ENCODE data around the gene ITGBL1.

ITGBL1 gene

GRCh38 chr13:101749584-101749983, 297.1 kb downstream of the ITGBL1 start:
- DNase-seq (ENCODE audit: low read depth): no peak
- TF ChIP-seq, protein P1, sequence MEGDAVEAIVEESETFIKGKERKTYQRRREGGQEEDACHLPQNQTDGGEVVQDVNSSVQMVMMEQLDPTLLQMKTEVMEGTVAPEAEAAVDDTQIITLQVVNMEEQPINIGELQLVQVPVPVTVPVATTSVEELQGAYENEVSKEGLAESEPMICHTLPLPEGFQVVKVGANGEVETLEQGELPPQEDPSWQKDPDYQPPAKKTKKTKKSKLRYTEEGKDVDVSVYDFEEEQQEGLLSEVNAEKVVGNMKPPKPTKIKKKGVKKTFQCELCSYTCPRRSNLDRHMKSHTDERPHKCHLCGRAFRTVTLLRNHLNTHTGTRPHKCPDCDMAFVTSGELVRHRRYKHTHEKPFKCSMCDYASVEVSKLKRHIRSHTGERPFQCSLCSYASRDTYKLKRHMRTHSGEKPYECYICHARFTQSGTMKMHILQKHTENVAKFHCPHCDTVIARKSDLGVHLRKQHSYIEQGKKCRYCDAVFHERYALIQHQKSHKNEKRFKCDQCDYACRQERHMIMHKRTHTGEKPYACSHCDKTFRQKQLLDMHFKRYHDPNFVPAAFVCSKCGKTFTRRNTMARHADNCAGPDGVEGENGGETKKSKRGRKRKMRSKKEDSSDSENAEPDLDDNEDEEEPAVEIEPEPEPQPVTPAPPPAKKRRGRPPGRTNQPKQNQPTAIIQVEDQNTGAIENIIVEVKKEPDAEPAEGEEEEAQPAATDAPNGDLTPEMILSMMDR (IDR thresholded peaks at IDR 0.05; ENCODE audit: low read depth, low read length): no peak
- TF ChIP-seq MYC (IDR thresholded peaks at IDR 0.05; ENCODE audit: low read depth, low read length): no peak
- TF ChIP-seq POLR2A (IDR thresholded peaks at IDR 0.05; ENCODE audit: extremely low read depth, insufficient read length): no peak
- TF ChIP-seq, protein P2, sequence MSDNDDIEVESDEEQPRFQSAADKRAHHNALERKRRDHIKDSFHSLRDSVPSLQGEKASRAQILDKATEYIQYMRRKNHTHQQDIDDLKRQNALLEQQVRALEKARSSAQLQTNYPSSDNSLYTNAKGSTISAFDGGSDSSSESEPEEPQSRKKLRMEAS (IDR thresholded peaks at IDR 0.05; ENCODE audit: low read depth, low read length): no peak
- H3K4me3 ChIP-seq (ENCODE audit: low read depth, low read length): no peak overlapping the region

GRCh38 chr13:101751488-101751887, 299.0 kb downstream of the ITGBL1 start:
- TF ChIP-seq MYC (IDR thresholded peaks at IDR 0.05; ENCODE audit: low read depth, low read length): no peak
- TF ChIP-seq, protein P2 (IDR thresholded peaks at IDR 0.05; ENCODE audit: low read depth, low read length): no peak
- TF ChIP-seq, protein P1 (IDR thresholded peaks at IDR 0.05; ENCODE audit: low read depth, low read length): no peak
- peak; percentile 13 for DNase-seq (ENCODE audit: low read depth)
- H3K4me3 ChIP-seq (ENCODE audit: low read depth, low read length): no peak overlapping the region

GRCh38 chr13:101752432-101752831, 300.0 kb downstream of the ITGBL1 start:
- no peak overlapping the region for H3K4me3 ChIP-seq (ENCODE audit: low read depth, low read length)
- no peak for DNase-seq (ENCODE audit: low read depth)
- TF ChIP-seq, protein P2 (IDR thresholded peaks at IDR 0.05; ENCODE audit: low read depth, low read length): no peak
- TF ChIP-seq, protein P1 (IDR thresholded peaks at IDR 0.05; ENCODE audit: low read depth, low read length): no peak
- no peak for TF ChIP-seq MYC (IDR thresholded peaks at IDR 0.05; ENCODE audit: low read depth, low read length)
- TF ChIP-seq POLR2A (IDR thresholded peaks at IDR 0.05; ENCODE audit: extremely low read depth, insufficient read length): no peak

DNA sequence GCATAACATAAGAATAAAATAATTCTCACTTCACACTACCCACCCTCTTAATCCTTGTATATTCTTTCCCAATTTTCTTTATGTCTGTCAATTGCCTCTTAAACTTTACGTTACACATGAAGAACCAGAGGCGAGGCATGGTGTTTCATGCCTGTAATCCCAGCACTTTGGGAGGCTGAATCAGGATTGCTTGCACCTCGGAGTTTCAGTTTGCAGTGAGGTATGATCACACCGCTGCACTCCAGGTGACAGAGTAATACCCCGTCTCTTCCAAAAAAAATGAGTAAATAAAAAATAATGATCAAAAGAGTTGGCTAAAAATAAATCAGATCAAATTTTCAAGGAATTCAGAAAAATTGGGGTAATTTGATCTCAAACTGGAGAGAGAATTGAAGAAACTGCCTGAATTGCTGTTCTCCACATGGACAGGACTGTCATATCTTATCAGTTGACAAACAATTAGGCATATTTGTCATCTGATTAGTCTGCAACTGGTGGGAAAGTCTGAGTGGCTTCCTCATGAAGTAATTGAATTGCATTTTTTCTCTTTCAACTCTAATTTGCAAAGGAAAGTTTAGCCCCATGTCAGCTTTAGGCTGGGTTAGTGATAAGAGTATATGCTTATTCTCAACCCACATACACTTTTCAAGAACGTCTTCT, 302.9 kb downstream of the ITGBL1 start:
- DNase-seq (ENCODE audit: low read depth): no peak
- TF ChIP-seq, protein P2 (IDR thresholded peaks at IDR 0.05; ENCODE audit: low read depth, low read length): no peak
- TF ChIP-seq MYC (IDR thresholded peaks at IDR 0.05; ENCODE audit: low read depth, low read length) (no peak), POLR2A (IDR thresholded peaks at IDR 0.05; ENCODE audit: extremely low read depth, insufficient read length) (no peak)
- TF ChIP-seq, protein P1 (IDR thresholded peaks at IDR 0.05; ENCODE audit: low read depth, low read length): no peak
- no peak overlapping the region for H3K4me3 ChIP-seq (ENCODE audit: low read depth, low read length)

- TF ChIP-seq POLR2A (IDR thresholded peaks at IDR 0.05; ENCODE audit: extremely low read depth, insufficient read length): no peak
- TF ChIP-seq, protein P1 (IDR thresholded peaks at IDR 0.05; ENCODE audit: low read depth, low read length): peak; percentile 20
- no peak overlapping the region for H3K4me3 ChIP-seq (ENCODE audit: low read depth, low read length)
- peak; percentile 35 for DNase-seq (ENCODE audit: low read depth)
Observed at GRCh38 chr13:101757446-101758039, 305.1 kb downstream of the ITGBL1 start.
